ENCODE measurements around the gene CAMK1D.

GRCh38 chr10:12869427-12869826 lies 520.1 kb downstream of the CAMK1D start:
- TF ChIP-seq CTCF (IDR thresholded peaks at IDR 0.05) (no peak), POLR2A (IDR thresholded peaks at IDR 0.05) (no peak), POLR2AphosphoS5 (IDR thresholded peaks at IDR 0.05) (no peak)

Data from stomach (tissue), 4 donors.